HG02852 (cell line): ENCODE data around the gene FCHSD2.
A peak's percentile ranks its signal among the peaks of the same experiment; 100 is the strongest.
"Not testable (repeated sequence)": the region's sequence is repeated elsewhere in the genome, so short reads cannot be mapped to it uniquely, and the experiment has no call there.

ENCODE experiments used
- ATAC-seq: cut with Tn5 transposase; IDR thresholded peaks from one replicate; pipeline ENCODE4 v1.9.1; 2021; ENCODE audit warnings: mild to moderate bottlenecking, moderate library complexity; ENCODE audit not compliant: unreplicated experiment

FCHSD2 gene

DNA sequence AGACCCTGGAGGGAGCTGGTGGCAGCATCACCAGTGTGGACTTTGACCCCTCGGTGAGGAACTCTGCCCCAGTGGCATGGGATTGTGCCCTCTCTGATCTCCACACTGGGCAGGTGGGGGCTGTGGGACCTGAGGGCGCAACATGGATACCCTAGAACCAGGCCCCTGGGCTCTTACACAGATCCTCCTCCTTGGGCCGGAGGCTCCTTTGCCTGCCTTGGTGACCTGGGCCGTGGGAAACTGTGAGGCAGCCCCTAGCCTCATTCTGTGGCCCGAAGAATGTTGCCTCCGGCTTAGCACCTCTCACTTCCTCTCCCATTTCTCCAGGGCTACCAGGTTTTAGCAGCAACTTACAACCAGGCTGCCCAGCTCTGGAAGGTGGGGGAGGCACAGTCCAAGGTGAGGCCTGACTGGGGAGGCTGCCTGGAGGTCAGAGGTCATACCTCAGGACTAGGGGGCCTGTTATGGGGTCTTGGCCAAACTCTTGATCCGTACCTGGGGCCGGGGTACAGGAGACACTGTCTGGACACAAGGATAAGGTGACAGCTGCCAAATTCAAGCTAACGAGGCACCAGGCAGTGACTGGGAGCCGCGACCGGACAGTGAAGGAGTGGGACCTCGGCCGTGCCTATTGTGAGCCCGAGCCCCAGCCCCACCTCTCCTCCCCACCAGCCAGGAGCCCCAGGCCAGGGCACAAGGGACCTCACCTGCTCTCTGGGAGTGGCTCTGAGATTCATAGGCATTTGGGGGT lies 315.8 kb downstream of the FCHSD2 start:
- ATAC-seq: no peak

DNA sequence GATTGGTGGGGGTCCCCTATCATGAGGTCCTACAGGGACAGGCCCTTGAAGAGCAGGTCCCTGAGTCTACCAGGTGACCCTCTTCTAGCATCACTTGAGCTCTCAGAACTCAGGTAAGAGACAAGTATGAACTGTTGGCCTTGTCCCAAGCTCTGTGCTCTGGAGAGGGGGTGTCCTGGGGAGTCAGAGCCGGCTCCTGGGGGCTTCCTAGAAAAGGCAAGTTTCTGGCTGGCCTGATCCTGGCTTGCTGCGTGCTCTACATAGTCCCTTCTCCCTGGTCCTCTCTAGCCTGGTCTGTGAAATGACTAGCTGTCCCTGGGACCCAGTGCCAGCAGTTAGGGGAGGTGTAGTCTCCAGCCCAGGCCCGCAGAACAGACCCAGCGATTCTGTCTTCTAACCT lies 316.5 kb downstream of the FCHSD2 start:
- ATAC-seq: no peak

DNA sequence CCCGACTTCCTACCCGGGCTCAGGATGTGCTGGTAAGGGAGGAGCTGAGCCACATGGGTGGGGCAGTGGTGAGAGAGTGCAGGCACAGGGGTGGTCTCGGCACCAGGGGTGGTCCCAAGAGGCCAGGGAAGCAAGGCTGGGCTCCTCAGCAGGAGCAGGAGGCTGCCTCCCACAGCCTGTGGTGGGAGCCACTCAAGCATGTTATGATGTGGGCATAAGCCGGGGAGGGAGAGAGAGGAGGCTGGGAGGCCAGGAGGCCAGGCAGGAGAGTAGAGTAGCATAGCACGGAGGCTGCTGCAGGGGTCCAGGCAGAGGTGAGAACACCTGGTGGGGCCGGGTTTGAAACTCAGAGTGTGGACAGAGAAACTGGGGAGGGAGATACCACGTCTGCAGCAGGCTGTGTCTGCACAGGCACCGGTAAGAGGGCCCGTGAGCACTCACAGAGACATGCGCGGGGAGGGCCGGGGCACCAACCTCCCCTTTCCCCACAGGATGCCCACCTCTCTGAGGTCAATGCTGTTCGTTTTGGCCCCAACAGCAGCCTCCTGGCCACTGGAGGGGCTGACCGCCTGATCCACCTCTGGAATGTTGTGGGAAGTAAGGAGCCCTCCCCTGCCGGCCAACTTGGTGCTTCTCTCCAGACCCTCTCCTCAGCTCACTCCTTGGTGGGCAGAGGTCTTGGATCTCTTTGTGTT lies 317.2 kb downstream of the FCHSD2 start:
- ATAC-seq: no peak

DNA sequence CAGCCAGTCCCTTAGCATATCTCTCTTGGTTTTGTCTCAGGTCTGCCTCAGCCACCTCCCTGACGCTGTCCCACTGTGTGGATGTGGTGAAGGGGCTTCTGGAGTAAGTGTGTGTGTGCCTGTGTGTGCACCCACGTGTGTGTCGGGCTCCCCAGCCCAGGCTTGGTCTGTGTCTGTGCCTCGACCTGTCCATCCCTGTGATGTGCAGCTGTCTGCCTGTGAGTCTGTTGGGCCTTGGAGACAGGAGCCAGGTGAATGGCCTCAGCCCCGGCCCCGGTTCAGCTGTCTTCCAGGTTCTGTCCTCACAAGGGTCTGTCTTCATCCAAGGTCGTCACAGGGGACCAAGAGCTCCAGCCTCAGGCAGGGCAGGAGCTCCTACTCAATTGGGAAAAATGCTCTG lies 318.1 kb downstream of the FCHSD2 start:
- ATAC-seq: no peak

DNA sequence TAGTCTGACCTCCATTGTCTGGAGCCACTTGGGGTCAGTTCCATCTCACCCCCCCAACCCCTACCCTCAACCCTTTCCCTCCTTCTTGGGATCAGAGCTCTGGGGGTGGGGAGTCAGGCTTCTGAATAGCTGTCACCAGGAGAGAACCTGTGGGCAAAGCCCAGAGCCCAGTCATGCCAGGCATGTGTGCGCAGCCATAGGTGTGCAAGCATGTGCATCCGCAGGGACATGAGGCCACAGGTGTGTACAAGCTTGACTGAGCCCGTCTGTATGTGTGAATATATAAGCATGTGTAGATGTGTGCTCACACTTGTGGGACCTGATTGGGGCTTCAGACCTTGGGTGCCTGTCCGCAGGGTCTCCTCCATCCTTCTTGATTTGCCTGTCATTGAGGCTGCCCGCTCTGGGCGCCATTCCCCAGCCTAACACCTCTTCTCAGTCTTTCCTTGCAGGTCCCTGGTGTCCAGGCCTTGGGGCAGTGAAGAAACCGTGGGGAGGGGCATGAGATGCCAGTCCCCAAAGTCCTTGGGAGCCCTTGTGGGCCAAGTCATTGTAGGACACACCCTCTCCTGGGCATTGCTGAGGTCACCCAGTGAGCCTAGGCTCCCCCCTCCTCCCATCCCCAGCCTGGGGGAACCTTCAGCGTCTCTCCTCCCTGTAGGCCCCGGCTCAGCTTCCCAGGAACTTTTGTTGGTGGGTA lies 318.9 kb downstream of the FCHSD2 start:
- ATAC-seq: no peak

DNA sequence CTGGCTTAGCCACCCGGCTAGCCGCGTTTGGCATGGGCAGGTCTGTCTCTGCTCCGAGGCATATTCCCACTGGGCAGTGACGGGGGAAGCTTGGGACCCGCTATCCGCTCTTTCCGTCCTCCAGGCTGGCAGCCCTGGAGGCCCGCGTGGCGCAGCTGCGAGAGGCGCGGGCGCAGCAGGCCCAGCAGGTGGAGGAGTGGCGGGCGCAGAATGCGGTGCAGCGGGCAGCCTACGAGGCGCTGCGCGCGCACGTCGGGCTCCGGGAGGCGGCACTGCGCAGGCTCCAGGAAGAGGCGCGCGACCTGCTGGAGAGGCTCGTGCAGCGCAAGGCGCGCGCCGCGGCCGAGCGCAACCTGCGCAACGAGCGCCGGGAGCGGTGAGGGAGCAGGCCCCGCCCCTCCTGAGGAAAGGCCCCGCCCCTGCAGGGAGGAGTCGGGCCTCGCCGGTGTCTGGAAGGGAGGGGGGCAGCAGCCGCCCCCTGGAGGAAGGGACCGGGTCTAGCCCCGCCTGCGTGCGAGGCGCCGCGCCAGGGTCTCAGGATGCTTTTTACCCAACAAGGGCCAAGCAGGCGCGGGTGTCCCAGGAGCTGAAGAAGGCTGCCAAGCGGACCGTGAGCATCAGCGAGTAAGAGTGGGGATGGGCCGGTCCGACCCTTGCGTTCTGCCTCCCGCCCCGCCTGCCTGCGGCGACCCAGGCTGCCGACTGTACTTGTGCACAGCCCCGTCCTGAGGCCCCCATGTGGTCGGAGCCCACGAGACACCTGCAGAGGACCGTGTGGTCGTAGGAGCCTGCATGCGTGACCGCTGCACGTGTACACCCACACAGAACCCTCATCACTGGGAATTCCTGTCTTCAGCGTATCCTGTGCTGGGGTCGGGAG lies 320.0 kb downstream of the FCHSD2 start:
- peak; percentile 43 for ATAC-seq

DNA sequence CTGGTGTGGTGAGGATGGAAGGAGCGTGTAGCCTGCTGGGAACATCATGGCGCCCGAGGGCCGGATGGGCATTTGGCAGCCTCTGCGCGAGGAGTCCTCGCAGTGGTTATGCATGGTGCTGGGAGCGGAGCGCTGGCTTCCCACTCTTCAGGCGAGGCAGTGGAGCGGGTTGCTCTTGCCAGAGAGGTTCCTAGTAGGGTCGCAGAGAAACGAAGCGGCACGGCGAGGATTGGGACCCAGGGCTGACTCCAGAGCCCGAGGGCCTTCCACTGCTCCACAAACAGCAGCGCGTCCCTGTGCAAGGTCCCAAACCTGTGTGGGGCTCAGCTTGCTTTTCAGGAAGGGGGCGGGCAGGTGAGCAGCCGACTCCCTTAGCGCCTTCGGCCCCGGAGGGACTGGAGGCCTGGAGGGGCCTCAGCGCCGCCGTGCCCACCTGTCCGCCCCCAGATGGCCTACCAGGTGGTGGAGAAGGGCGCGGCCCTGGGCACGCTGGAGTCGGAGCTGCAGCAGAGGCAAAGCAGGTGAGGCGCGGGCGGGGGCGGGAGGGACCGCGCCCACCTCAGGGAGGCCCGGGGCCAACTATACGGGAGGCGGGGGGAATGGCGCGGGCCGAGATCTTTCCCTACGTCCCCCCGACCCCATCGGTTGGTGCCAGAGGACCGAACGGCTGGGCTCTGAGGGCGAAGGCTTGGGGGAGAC lies 320.7 kb downstream of the FCHSD2 start:
- ATAC-seq: no peak

DNA sequence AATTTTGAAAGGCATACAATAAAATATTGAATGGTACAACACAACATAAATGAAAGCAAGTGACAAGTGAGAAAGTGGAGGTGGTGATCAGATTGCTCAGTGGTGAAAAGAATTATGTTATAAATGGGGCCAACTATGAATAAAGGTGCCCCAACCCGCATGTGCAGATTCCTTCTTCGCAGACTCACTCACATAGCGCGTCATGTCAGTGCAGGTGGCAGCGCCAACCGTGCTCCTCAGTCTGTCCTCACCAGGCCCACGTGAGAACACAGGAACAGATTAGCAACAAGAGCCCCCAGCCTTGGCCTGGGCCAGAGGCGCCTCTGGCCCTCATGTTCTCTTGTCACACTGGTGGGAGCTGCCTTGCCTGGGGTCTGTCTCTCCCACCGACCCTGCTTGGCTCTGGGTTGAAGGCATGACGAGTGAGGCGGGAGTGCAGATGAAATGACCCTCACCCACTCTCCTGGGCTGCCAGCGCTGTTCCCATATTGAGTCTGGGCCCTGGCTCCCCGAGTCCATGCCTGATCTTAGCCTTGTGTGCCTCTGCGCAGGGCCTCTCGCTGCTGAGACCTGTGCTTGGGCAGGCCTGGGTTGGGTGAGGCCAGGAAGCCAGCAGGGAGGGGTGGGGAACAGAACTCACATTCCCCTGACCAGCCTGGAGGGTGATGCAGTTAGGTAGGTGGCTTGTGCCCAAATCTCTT lies 321.5 kb downstream of the FCHSD2 start:
- no peak for ATAC-seq

DNA sequence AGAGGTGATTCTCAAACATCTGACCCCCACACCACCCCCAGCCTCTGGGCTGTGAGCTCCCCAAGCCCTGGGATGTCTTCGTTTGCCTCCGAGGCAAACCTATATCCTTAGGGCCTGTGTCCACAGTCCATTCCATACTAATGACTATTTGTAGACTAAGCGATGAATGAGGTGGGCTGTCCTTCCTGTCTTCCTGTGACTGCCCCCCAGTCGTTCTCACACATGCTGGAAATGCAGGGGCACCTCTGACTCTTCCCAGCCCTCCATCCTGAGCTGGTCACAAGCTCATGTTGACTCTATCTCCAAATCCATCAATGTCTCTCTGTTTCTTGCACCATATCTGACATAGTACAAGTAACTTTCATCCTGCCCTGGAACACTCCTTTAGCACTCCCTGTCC lies 323.1 kb downstream of the FCHSD2 start:
- ATAC-seq: no peak

DNA sequence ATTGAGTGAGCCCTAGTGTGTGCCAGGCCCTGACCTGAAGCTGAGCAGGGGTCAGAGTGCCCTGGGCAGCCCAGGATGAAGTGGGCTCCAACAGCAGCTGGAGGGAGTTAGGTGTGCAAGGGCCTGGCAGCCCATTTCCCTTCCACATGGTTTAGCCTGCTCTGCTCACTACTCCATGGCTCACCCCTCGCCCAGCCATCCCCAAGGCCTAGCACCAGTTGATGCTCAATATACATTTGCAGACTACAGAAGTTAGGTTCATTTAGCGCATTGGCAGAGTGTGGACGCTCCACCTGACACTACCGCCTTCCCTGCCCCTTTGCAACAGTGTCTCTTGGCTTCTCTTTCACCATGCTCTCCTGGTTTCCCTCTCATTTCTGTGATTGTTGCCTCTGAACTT lies 324.2 kb downstream of the FCHSD2 start:
- no peak for ATAC-seq

DNA sequence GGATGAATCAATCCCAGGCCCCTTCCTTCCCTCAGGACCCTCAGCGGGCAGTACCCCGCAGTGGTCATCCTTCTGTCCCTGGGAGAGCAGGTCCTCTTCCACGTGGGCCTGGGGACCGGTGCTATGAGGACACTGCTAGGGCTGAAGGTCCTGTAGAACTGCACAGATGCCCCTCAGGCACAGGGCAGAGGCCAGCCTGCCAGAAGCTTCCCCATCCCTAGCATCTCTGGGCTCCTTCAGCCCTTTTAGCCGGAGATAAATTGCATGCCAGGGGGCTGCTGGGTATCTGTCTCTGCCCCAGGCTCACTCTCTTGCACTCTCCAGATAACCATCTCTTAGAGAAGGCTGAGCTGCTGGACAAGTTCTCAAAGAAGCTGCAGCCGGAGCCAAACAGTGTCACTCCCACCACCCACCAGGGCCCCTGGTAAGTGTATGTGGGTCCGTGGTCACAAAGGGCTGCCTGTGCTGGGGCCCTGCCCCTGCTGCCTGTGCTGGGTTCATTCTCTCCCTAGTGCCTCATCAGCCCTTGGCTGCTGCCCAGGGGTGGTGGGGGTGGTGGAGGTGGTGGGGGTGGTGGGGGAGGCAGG lies 325.6 kb downstream of the FCHSD2 start:
- ATAC-seq: no peak

DNA sequence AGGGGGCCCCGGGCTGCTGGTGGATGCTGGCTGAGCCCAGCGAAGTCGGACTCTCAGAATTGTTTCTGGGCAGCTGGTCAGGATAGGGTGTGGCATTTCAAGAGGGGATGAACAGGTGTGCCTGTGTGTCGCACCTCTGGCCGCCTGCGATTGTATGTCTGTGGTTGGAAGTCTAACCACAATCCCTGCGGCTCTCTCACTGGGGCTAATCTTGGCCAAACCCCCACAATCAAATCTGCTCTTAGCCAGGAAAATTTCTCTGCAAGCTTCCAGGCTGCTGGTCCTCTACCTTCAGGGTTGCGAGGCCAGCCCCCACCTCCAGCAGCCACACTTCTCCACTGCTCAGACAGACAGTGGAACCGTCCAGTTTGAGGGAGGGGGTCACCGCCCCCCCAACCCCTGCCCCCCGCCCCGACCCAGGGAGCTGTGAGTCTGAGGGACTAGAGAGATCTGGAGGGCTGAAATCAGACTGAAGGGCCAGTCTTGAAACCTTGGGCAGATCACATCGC lies 327.0 kb downstream of the FCHSD2 start:
- ATAC-seq: no peak

DNA sequence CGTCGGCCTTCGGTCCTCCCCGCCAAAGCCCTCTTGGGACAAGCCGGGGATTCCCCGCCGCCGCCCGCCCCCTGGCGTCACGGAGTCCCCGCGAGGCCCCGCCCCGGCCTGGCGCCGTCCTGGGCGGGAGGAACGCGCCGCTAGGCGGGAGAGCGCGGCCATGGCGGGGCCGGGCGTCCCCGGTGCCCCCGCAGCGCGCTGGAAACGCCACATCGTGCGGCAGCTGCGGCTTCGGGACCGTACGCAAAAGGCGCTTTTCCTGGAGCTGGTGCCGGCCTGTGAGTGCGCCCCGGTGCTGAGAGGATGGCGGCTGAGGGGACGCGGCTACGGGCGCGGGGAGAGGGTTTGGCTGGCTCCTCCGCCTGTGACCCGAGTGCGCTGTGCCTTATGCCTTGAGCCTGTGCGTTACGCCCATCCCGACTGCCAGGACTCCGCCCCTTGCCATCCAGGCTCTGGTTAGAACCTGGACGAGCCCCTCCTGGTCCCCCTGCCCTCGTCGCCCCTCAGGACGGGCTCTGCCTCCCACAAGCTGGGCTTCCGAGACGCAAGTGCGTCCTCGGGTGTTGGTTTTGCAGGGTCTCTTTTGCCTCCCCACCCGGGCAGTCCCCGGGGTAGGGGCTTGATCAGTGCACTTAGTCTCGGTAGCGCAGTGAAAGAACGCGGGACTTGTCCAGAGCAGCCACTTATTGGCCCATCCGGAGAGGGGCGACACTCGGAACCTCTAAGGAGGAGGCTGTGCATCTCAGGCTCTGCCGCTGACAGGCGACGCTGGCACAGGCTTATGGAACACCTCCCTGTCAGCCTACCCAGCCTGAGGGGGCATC lies 327.6 kb downstream of the FCHSD2 start, which contains the start of gene ATG16L2:
Gene ATG16L2 (plus strand): TSS at position 126 of the 824 bp plus-strand sequence. CDS start 35 bp downstream, at position 161.
- ATAC-seq: peak; percentile 64

DNA sequence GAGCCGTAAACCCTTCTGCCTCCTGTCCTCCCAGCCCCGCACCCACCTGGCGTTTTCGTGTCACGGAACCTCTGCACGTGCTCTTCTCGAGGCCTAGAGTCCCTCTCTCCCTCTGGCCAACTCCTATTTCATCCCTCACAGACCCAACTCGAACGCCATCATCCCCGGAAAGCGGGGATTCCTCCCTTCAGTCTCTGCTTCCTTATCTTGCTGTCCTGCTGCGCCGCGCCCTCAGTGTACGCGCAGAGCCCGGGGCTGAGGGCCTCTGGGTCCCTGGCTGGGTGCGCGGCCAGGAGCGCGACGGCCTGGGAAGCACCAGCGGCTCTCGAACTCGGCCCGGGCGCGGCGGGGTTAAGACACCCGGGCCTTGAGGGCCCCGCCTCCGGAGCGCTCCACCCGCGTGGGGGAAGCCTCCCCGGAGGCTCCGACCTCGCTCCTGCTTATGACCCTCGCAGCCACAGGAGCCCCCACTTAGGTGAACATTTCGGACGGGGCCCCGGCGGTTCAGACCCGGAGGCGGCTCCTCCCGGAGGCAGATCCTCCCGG lies 328.3 kb downstream of the FCHSD2 start:
- ATAC-seq: peak; percentile 62

DNA sequence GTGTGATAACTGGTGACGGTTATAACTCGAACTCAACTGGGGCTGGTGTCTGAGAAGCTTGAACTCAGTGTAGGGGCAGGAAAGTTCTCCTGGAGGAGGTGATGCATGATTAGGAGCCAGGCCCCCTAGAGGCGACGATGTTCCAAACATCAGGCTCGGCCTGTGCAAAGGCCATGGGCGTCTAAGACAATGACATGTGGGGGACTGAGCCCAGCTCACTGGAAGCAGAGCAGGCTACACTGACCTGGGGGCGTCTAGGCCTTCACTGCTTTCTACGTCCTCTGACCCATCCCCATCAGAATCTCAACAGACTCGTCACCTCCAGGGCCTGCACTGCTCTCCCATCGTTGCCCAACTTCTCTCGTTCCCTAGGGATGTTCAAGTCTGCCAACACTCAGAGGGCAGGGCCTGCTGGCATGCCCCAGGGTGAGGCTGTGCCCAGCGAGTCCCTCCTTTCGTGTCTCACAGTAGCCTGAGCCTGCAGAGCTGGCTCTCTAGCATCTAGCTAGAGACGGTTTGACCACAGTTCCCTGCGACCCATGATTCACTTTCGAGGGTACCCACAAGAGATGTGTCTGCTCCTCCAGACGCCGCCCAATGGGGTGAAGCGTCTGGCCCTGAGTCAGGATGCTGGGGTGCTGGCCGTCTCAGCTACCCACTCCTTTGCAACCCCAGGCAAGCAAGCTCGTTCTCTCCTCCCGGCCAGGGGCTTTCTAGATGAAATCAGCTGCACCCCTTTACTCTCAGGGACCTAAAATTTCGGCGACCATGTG lies 329.0 kb downstream of the FCHSD2 start:
- ATAC-seq: peak; percentile 20

DNA sequence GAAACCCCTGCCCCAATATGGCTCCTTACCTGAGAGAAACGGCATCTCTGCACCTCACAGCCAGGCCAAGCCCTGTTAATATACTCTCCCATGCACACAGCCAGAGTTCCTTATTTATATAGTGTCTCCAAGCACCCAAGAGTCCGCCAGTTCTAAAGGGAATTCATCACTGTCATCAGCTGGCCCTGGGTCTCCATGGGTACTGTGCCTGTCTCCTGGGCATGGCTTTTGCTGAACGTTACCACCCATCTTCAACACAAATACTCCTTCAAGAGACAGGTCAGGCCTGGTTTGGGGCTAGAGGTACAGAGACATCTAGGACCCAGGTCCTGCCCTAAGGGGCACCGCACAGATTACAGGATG lies 329.5 kb downstream of the FCHSD2 start:
- no peak for ATAC-seq

DNA sequence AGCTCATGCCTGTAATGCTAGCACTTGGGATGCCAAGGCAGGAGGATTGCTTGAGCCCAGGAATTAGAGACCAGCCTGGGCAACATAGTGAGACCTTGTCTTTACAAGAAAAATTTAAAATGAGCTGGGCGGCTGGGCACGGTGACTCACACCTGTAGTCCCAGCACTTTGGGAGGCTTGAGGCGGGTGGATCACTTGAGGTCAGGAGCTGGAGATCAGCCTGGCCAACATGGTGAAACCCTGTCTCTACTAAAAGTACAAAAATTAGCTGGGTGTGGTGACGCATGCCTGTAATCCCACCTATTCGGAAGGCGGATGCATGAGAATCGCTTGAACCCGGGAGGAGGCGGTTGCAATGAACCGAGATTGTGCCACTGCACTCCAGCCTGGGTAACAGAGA lies 330.4 kb downstream of the FCHSD2 start:
- not testable (repeated sequence) for ATAC-seq
